HepG2 (cell line): ENCODE data around the gene INA. TPM values are rescaled to one million over a fixed set of nuclear protein-coding genes. Genes with fewer than 3 reads are reported as not detected.

Source experiments
- EHMT2 ChIP-seq: fragments of 200-600 bp; sonication (generic); IDR thresholded peaks from 2 replicates; pipeline ENCODE4 v1.7.0; 2017; ENCODE audit warnings: antibody characterized with exemption, low read depth, low read length, borderline replicate concordance
- GATAD2A ChIP-seq: IDR thresholded peaks from 2 replicates; pipeline ENCODE4 v1.6.1; 2016
- HNRNPK ChIP-seq: fragments of 200-400 bp; formaldehyde crosslinking; IDR thresholded peaks from 2 replicates; pipeline ENCODE4 v1.6.1; 2018; ENCODE audit warnings: low read length, low read depth, moderate library complexity, mild to moderate bottlenecking; ENCODE audit not compliant: poor library complexity, severe bottlenecking
- KDM4B ChIP-seq: sonication (generic); formaldehyde crosslinking; IDR thresholded peaks from 2 replicates; pipeline ENCODE4 v1.4.0; 2020; ENCODE audit warnings: missing genetic modification reagents
- MEIS1 ChIP-seq: sonication (generic); formaldehyde crosslinking; IDR thresholded peaks from 2 replicates; pipeline ENCODE4 v1.9.0; 2021; ENCODE audit warnings: mild to moderate bottlenecking, missing genetic modification reagents, moderate library complexity, borderline replicate concordance
- NFYC ChIP-seq: IDR thresholded peaks from 2 replicates; pipeline ENCODE4 v1.6.1; 2016; ENCODE audit warnings: missing genetic modification reagents, missing compliant biosample characterization
- PAF1 ChIP-seq: IDR thresholded peaks from 2 replicates; pipeline ENCODE4 v1.6.1; 2016; ENCODE audit warnings: missing genetic modification reagents, missing compliant biosample characterization
- PHF5A ChIP-seq: IDR thresholded peaks from one replicate; pipeline ENCODE4 v1.6.1; 2018; ENCODE audit warnings: low read depth, missing genetic modification reagents; ENCODE audit not compliant: unreplicated experiment
- SIN3A ChIP-seq: IDR thresholded peaks from 2 replicates; pipeline ENCODE4 v1.6.1; 2011; ENCODE audit warnings: low read depth, mild to moderate bottlenecking, control low read depth, low read length, borderline replicate concordance
- TCF7L2 ChIP-seq: IDR thresholded peaks from 2 replicates; pipeline ENCODE4 v1.6.1; 2011; ENCODE audit warnings: mild to moderate bottlenecking, low read depth, low read length, moderate library complexity
- TGIF2 ChIP-seq: IDR thresholded peaks from 2 replicates; pipeline ENCODE4 v1.6.1; 2016; ENCODE audit warnings: control low read depth, missing compliant biosample characterization
- ZFP36 ChIP-seq: fragments of 150-350 bp; IDR thresholded peaks from 2 replicates; pipeline ENCODE4 v1.6.1; 2018; ENCODE audit warnings: borderline replicate concordance, low read length, low read depth; ENCODE audit not compliant: partially characterized antibody
- ZNF253 ChIP-seq: sonication (generic); formaldehyde crosslinking; IDR thresholded peaks from 2 replicates; pipeline ENCODE4 v1.8.0; 2022; ENCODE audit warnings: mild to moderate bottlenecking, missing genetic modification reagents, borderline replicate concordance
- ZNF33A ChIP-seq: sonication (generic); formaldehyde crosslinking; IDR thresholded peaks from 2 replicates; pipeline ENCODE4 v1.5.1; 2020; ENCODE audit warnings: missing genetic modification reagents, mild to moderate bottlenecking, moderate library complexity, borderline replicate concordance
- ZNF552 ChIP-seq: sonication (generic); formaldehyde crosslinking; IDR thresholded peaks from 2 replicates; pipeline ENCODE4 v1.9.0; 2022; ENCODE audit warnings: missing genetic modification reagents, mild to moderate bottlenecking, borderline replicate concordance
- ZNF614 ChIP-seq: IDR thresholded peaks from 2 replicates; pipeline ENCODE4 v1.6.1; 2018; ENCODE audit warnings: missing biosample characterization, missing genetic modification reagents, inconsistent platforms, borderline replicate concordance
- polyA plus RNA-seq, 8 experiments: library from polyadenylated mRNA; depleted of rRNA in 3 of 8; stranded (reverse) in 7 of 8; unstranded in 1 of 8; fragments of >200 nt; fragmentation: Illumina TruSeq in 4 of 8; extraction: Trizol in 4 of 8; gene quantifications; 2 replicates each; pipeline versions ENCODE4 v1.2.1 to v1.2.3, GENCODE V29; 2011 to 2016; ENCODE audit warnings: low read depth in 4 of 8, missing spikeins in 1 of 8, mixed read lengths in 1 of 8; ENCODE audit not compliant: insufficient read depth in 1 of 8
- total RNA-seq, 5 experiments: library from RNA; depleted of rRNA; stranded (reverse); fragments of >200 nt; fragmentation: Illumina TruSeq; extraction: Trizol; gene quantifications; 2 replicates each; pipeline ENCODE4 v1.2.3, GENCODE V29; 2016; ENCODE audit warnings: low read depth in 1 of 5
- TF ChIP-seq, protein P1 (sequence below): sonication (generic); formaldehyde crosslinking; IDR thresholded peaks from 2 replicates; pipeline ENCODE4 v1.8.0; 2022; ENCODE audit warnings: missing genetic modification reagents, low read depth, mild to moderate bottlenecking, borderline replicate concordance
- TF ChIP-seq, protein P2 (sequence below): sonication (generic); formaldehyde crosslinking; conservative IDR thresholded peaks from 2 replicates; pipeline ENCODE4 v1.8.0; 2022; ENCODE audit warnings: missing genetic modification reagents
- TF ChIP-seq, protein P3 (sequence below): sonication (generic); formaldehyde crosslinking; IDR thresholded peaks from 2 replicates; pipeline ENCODE4 v1.5.0; 2020; ENCODE audit warnings: missing genetic modification reagents
- TF ChIP-seq, protein P4 (sequence below): sonication (generic); formaldehyde crosslinking; IDR thresholded peaks from 2 replicates; pipeline ENCODE4 v1.8.0; 2022; ENCODE audit warnings: missing genetic modification reagents, mild to moderate bottlenecking, borderline replicate concordance
- TF ChIP-seq, protein P5 (sequence below): sonication (generic); formaldehyde crosslinking; IDR thresholded peaks from 2 replicates; pipeline ENCODE4 v1.4.0; 2020; ENCODE audit warnings: low read depth, missing genetic modification reagents

The INA gene
- total and polyA plus RNA-seq, 2 of the 13 experiments (the other 11 are each of a cell fraction or from before 2014, with no cell fraction given), result 0.04 to 0.13 TPM

DNA sequence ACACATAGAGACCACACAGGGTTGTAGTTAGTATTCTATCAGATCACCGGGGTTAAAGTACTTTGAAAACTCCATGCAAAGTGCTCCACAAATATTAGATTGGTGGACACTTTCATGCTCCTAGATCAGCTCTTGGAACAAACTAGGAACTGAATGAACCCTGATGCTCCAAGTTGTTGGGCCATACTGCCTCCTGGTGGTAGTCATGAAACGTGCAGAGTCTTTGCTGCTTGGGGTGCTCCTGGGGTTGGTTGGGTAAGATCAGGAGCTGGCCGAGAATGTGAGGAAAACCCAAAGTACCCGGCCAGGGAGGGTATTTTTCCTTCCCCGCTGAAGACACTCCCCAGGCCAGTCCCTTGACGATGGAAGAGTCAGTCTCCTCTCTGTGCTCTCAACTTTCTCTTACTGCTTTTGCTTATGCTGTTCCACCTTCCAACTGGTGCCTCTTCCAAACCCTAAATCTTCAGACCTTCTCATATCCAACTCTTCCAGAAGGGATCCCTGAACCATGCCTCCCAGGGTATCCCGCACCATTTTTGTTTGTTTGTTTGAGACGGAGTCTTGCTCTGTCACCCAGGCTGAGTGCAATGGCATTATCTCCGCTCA lies 32.2 kb upstream of the INA start (continued):
- TF ChIP-seq, protein P1, sequence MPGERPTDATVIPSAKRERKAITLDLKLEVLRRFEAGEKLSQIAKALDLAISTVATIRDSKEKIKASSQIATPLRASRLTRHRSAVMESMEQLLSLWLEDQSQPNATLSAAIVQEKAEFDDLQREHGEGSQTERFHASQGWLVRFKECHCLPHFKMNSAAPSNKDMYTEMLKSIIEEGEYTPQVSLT, result no peak
- TF ChIP-seq MEIS1 (CRISPR knock-in tag) (no peak), ZNF33A (CRISPR knock-in tag) (no peak), TGIF2 (CRISPR knock-in tag) (no peak), ZNF253 (no peak), ZNF614 (CRISPR knock-in tag) (no peak), GATAD2A (CRISPR knock-in tag) (peak; percentile 53; the same call in 1 of the 2 replicates), PAF1 (CRISPR knock-in tag) (no peak), KDM4B (peak; percentile 21; the same call in 1 of the 2 replicates), HNRNPK (no peak), EHMT2 (no peak), SIN3A (no peak), ZFP36 (no peak), NFYC (CRISPR knock-in tag) (no peak), ZNF552 (CRISPR knock-in tag) (no peak), PHF5A (peak; percentile 46), TCF7L2 (no peak)
- TF ChIP-seq, protein P2, sequence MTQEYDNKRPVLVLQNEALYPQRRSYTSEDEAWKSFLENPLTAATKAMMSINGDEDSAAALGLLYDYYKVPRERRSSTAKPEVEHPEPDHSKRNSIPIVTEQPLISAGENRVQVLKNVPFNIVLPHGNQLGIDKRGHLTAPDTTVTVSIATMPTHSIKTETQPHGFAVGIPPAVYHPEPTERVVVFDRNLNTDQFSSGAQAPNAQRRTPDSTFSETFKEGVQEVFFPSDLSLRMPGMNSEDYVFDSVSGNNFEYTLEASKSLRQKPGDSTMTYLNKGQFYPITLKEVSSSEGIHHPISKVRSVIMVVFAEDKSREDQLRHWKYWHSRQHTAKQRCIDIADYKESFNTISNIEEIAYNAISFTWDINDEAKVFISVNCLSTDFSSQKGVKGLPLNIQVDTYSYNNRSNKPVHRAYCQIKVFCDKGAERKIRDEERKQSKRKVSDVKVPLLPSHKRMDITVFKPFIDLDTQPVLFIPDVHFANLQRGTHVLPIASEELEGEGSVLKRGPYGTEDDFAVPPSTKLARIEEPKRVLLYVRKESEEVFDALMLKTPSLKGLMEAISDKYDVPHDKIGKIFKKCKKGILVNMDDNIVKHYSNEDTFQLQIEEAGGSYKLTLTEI (CRISPR knock-in tag), result no peak
- TF ChIP-seq, protein P3, sequence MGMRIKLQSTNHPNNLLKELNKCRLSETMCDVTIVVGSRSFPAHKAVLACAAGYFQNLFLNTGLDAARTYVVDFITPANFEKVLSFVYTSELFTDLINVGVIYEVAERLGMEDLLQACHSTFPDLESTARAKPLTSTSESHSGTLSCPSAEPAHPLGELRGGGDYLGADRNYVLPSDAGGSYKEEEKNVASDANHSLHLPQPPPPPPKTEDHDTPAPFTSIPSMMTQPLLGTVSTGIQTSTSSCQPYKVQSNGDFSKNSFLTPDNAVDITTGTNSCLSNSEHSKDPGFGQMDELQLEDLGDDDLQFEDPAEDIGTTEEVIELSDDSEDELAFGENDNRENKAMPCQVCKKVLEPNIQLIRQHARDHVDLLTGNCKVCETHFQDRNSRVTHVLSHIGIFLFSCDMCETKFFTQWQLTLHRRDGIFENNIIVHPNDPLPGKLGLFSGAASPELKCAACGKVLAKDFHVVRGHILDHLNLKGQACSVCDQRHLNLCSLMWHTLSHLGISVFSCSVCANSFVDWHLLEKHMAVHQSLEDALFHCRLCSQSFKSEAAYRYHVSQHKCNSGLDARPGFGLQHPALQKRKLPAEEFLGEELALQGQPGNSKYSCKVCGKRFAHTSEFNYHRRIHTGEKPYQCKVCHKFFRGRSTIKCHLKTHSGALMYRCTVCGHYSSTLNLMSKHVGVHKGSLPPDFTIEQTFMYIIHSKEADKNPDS (CRISPR knock-in tag), result no peak
- TF ChIP-seq, protein P4, sequence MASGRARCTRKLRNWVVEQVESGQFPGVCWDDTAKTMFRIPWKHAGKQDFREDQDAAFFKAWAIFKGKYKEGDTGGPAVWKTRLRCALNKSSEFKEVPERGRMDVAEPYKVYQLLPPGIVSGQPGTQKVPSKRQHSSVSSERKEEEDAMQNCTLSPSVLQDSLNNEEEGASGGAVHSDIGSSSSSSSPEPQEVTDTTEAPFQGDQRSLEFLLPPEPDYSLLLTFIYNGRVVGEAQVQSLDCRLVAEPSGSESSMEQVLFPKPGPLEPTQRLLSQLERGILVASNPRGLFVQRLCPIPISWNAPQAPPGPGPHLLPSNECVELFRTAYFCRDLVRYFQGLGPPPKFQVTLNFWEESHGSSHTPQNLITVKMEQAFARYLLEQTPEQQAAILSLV, result no peak
- TF ChIP-seq, protein P5, sequence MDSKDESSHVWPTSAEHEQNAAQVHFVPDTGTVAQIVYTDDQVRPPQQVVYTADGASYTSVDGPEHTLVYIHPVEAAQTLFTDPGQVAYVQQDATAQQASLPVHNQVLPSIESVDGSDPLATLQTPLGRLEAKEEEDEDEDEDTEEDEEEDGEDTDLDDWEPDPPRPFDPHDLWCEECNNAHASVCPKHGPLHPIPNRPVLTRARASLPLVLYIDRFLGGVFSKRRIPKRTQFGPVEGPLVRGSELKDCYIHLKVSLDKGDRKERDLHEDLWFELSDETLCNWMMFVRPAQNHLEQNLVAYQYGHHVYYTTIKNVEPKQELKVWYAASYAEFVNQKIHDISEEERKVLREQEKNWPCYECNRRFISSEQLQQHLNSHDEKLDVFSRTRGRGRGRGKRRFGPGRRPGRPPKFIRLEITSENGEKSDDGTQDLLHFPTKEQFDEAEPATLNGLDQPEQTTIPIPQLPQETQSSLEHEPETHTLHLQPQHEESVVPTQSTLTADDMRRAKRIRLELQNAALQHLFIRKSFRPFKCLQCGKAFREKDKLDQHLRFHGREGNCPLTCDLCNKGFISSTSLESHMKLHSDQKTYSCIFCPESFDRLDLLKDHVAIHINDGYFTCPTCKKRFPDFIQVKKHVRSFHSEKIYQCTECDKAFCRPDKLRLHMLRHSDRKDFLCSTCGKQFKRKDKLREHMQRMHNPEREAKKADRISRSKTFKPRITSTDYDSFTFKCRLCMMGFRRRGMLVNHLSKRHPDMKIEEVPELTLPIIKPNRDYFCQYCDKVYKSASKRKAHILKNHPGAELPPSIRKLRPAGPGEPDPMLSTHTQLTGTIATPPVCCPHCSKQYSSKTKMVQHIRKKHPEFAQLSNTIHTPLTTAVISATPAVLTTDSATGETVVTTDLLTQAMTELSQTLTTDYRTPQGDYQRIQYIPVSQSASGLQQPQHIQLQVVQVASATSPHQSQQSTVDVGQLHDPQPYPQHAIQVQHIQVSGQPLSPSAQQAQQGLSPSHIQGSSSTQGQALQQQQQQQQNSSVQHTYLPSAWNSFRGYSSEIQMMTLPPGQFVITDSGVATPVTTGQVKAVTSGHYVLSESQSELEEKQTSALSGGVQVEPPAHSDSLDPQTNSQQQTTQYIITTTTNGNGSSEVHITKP (CRISPR knock-in tag), result no peak
